Central memory CD8-positive, alpha-beta T cell (primary cell): ENCODE results near the gene IL1F10.

Experiments used
- ATAC-seq: fragments of 150-1000 bp; cut with Tn5 transposase; replicated peaks from 2 replicates; pipeline ENCODE4 v1.10.0; 2022; ENCODE audit warnings: mild to moderate bottlenecking, moderate FRiP score, moderate number of reproducible peaks; ENCODE audit not compliant: poor library complexity, severe bottlenecking; ENCODE audit errors: extremely low read depth
- DNase-seq, 2 donors: peaks; one replicate each; pipeline ENCODE4 v3.0.0; 2021; ENCODE audit warnings: low spot score in 2 of 2
- H3K27ac Mint-ChIP-seq: one replicate; pipeline ENCODE4 v1.8.0; 2022; ENCODE audit warnings: low read depth, mild to moderate bottlenecking, moderate library complexity, mixed read lengths
- H3K27me3 Mint-ChIP-seq: one replicate; pipeline ENCODE4 v1.8.0; 2022; ENCODE audit warnings: mixed read lengths
- H3K36me3 Mint-ChIP-seq: one replicate; pipeline ENCODE4 v1.8.0; 2022; ENCODE audit warnings: mild to moderate bottlenecking, moderate library complexity, mixed read lengths; ENCODE audit not compliant: insufficient read depth
- H3K4me1 Mint-ChIP-seq: one replicate; pipeline ENCODE4 v1.8.0; 2022; ENCODE audit warnings: mixed read lengths
- H3K4me3 Mint-ChIP-seq: one replicate; pipeline ENCODE4 v1.8.0; 2022; ENCODE audit warnings: mild to moderate bottlenecking, moderate library complexity, mixed read lengths
- H3K9me3 Mint-ChIP-seq: one replicate; pipeline ENCODE4 v1.8.0; 2022; ENCODE audit warnings: mixed read lengths

The IL1F10 gene

GRCh38 chr2:113112441-113112840, 44.7 kb downstream of the IL1F10 start:
- Mint-ChIP-seq H3K27ac (no peak overlapping the region), H3K4me1 (no peaks in the 10 kb centered on the region), H3K27me3 (peaks cover 12% of the 10 kb centered on the region), H3K9me3 (no peaks in the 10 kb centered on the region), H3K4me3 (no peak overlapping the region), H3K36me3 (no peaks in the 10 kb centered on the region)
- no peak for ATAC-seq
- DNase-seq = no peak

DNA sequence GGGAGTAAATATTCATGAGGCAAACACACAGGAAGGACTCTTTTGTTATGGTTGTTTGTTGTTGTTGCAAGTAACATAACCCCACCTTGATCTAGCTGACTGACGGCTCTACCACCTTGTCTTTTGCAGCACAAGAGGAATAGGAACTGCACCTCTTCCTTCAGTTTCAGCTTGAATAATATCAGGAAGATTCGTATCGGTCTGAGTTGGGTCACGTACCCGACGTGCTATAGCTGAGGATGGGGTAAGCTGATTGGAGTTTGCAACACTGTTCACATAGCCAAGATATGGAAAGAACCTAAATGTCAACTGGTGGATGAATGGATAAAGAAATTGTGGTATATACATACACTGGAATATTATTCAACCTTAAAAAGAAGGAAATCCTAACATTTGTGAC, 45.1 kb downstream of the IL1F10 start:
- H3K27ac Mint-ChIP-seq = no peak overlapping the region
- H3K4me1 Mint-ChIP-seq = no peaks in the 10 kb centered on the region
- H3K9me3 Mint-ChIP-seq = no peaks in the 10 kb centered on the region
- no peak for ATAC-seq
- DNase-seq = no peak
- H3K27me3 Mint-ChIP-seq = peaks cover 12% of the 10 kb centered on the region
- no peak overlapping the region for H3K4me3 Mint-ChIP-seq
- H3K36me3 Mint-ChIP-seq = no peaks in the 10 kb centered on the region

DNA sequence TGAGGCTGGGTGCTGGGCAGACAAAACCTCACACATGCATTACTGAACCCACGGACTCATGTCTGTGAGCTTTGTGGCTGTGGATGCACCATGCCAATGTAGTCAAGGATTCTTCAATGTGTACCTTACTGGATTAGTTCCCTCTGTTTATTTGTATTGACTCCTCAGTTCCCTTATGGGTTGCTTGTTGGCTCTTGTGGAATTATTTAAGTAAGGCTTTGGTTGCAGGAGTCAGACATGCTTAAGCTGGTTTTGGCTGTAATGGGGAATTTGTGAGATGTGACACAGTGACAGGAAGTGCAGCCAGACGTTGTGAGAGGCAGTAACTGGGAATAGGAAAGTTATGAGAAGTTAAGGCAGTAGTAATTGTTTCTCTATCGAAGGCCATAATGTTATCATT, 46.0 kb downstream of the IL1F10 start:
- Mint-ChIP-seq H3K27me3 (peaks cover 3% of the 10 kb centered on the region), H3K27ac (no peak overlapping the region), H3K4me1 (no peaks in the 10 kb centered on the region), H3K9me3 (no peaks in the 10 kb centered on the region), H3K4me3 (no peak overlapping the region), H3K36me3 (no peaks in the 10 kb centered on the region)
- no peak for ATAC-seq
- no peak for DNase-seq

- no peaks in the 10 kb centered on the region for H3K4me1 Mint-ChIP-seq
- H3K9me3 Mint-ChIP-seq = no peaks in the 10 kb centered on the region
- no peaks in the 10 kb centered on the region for H3K36me3 Mint-ChIP-seq
- ATAC-seq (no peak), DNase-seq (no peak)
- no peak overlapping the region for H3K27ac Mint-ChIP-seq
- H3K27me3 Mint-ChIP-seq = no peaks in the 10 kb centered on the region
- H3K4me3 Mint-ChIP-seq = no peak overlapping the region
These were observed 46.6 kb downstream of the IL1F10 start for GRCh38 chr2:113114224-113114945.

DNA sequence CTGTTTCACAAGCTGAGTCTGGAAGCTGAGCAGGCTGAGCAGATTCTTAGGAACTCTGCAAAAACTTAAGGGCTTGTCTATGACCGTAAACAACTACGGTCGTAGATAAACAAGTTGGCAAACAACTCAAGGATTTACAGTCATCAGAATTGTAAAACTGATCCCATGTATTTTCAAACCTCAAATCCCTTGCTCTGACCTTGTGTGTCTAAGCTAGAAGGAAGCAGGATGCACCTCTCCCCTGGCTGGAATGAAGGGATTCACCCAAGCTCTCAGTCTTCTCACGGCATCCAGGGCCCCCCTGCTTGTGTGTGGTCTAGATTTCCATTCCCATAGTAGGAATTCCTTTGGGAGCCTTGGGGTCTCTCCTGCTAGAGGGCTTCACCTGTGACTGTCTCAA, 47.2 kb downstream of the IL1F10 start:
- Mint-ChIP-seq H3K36me3 (no peaks in the 10 kb centered on the region), H3K4me3 (no peak overlapping the region), H3K9me3 (no peaks in the 10 kb centered on the region), H3K27me3 (no peaks in the 10 kb centered on the region), H3K27ac (no peak overlapping the region), H3K4me1 (no peaks in the 10 kb centered on the region)
- no peak for ATAC-seq
- no peak for DNase-seq

- H3K27me3 Mint-ChIP-seq = no peaks in the 10 kb centered on the region
- ATAC-seq (no peak), DNase-seq (no peak)
- no peak overlapping the region for H3K4me3 Mint-ChIP-seq
- H3K4me1 Mint-ChIP-seq = no peaks in the 10 kb centered on the region
- H3K9me3 Mint-ChIP-seq = no peaks in the 10 kb centered on the region
- H3K36me3 Mint-ChIP-seq = no peaks in the 10 kb centered on the region
- no peak overlapping the region for H3K27ac Mint-ChIP-seq
These were observed 48.6 kb downstream of the IL1F10 start for GRCh38 chr2:113116100-113116958.

GRCh38 chr2:113117541-113118262, 49.9 kb downstream of the IL1F10 start:
- ATAC-seq (no peak), DNase-seq (no peak)
- Mint-ChIP-seq H3K27ac (no peak overlapping the region), H3K9me3 (no peaks in the 10 kb centered on the region), H3K27me3 (no peaks in the 10 kb centered on the region), H3K4me3 (no peak overlapping the region), H3K4me1 (no peaks in the 10 kb centered on the region), H3K36me3 (no peaks in the 10 kb centered on the region)

GRCh38 chr2:113118263-113118657, 50.5 kb downstream of the IL1F10 start:
- no peaks in the 10 kb centered on the region for H3K36me3 Mint-ChIP-seq
- no peaks in the 10 kb centered on the region for H3K9me3 Mint-ChIP-seq
- no peaks in the 10 kb centered on the region for H3K4me1 Mint-ChIP-seq
- DNase-seq (no peak), ATAC-seq (no peak)
- no peak overlapping the region for H3K27ac Mint-ChIP-seq
- no peak overlapping the region for H3K4me3 Mint-ChIP-seq
- no peaks in the 10 kb centered on the region for H3K27me3 Mint-ChIP-seq

DNA sequence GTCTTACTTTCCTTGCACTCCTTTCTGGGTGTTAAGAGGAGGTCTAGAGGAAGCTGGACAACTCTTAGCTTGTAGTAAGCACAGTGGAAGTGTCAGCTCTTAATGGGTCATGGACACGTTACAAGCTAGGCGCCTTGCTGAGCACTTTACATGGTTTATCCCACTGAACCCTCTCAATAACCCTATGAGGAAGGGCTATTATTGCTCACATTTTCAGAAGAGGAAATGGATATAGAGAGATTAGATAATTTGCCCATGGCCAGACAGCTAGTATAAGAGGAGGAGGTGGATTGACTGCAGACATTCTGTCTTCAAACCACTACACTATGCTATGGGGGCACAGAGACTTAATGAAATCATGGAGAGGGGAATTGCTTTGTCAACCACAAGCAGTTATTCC, 51.3 kb downstream of the IL1F10 start:
- no peak for DNase-seq
- ATAC-seq = no peak
- Mint-ChIP-seq H3K4me1 (peaks cover 3% of the 10 kb centered on the region), H3K27ac (no peak overlapping the region), H3K4me3 (no peak overlapping the region), H3K9me3 (no peaks in the 10 kb centered on the region), H3K27me3 (no peaks in the 10 kb centered on the region), H3K36me3 (no peaks in the 10 kb centered on the region)

DNA sequence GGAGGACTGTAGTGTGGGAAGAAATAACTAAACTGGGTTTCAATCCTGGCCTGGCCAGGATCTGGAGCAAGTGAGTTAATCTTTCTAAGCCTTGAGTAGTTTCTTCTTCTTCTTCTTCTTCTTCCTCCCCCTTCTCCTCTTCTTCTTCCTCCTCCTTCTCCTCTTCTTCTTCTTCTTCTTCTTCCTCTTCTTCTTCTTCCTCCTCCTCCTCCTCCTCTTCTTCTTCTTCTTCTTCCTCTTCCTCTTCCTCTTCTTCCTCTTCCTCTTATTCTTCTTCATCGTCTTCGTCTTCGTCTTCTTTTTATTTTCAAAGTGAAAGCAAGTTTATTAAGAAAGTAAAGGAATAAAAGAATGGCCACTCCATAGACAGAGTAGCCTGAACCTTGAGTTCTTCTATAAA, 53.1 kb downstream of the IL1F10 start:
- no peaks in the 10 kb centered on the region for H3K27me3 Mint-ChIP-seq
- no peaks in the 10 kb centered on the region for H3K36me3 Mint-ChIP-seq
- H3K27ac Mint-ChIP-seq = peak overlapping the region; percentile 3
- H3K9me3 Mint-ChIP-seq = no peaks in the 10 kb centered on the region
- H3K4me3 Mint-ChIP-seq = no peak overlapping the region
- no peak for ATAC-seq
- DNase-seq = no peak
- peaks cover 9% of the 10 kb centered on the region for H3K4me1 Mint-ChIP-seq

DNA sequence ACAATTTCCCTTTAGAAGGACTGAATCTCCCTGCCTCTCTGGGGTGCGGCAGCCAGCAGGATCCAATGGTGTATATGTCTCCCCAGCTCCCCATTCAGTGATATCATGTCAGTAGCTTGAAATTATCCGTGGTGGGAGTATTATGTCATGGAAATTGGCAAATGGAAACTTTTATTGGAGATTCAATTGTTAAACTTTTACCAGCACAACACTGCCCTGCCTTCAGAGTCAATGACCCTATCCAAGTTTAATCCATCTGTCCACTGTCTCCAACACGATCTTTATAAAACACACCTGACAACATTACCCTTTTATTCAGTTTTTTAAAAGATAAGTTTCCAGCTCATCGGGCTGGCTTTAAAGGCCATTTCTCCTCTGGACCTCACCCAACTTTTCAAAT, 54.6 kb downstream of the IL1F10 start:
- H3K36me3 Mint-ChIP-seq = no peaks in the 10 kb centered on the region
- no peak for DNase-seq
- peaks cover 14% of the 10 kb centered on the region for H3K4me1 Mint-ChIP-seq
- H3K27ac Mint-ChIP-seq = no peak overlapping the region
- H3K4me3 Mint-ChIP-seq = no peak overlapping the region
- no peak for ATAC-seq
- no peaks in the 10 kb centered on the region for H3K9me3 Mint-ChIP-seq
- no peaks in the 10 kb centered on the region for H3K27me3 Mint-ChIP-seq

GRCh38 chr2:113123726-113124125, 56.0 kb downstream of the IL1F10 start:
- H3K36me3 Mint-ChIP-seq = no peaks in the 10 kb centered on the region
- H3K9me3 Mint-ChIP-seq = no peaks in the 10 kb centered on the region
- no peak overlapping the region for H3K4me3 Mint-ChIP-seq
- ATAC-seq = no peak
- no peak overlapping the region for H3K27ac Mint-ChIP-seq
- peaks cover 17% of the 10 kb centered on the region for H3K4me1 Mint-ChIP-seq
- no peaks in the 10 kb centered on the region for H3K27me3 Mint-ChIP-seq
- no peak for DNase-seq
